A673 (cell line): ENCODE results near the gene TLE2. TPM values are rescaled to one million over a fixed set of nuclear protein-coding genes. Genes with fewer than 3 reads are reported as not detected.
"Not testable (repeated sequence)": the region's sequence is repeated elsewhere in the genome, so short reads cannot be mapped to it uniquely, and the experiment has no call there.

Source experiments
- BruUV-seq: library from RNA; stranded (reverse); fragments of 400-500 nt; replicated peaks from 2 replicates; lab custom pipeline; 2021; lab: Mats Ljungman, UMichigan
- CTCF ChIA-PET: fragments of 300-600 bp; sonication (Branson Sonifier 250); formaldehyde crosslinking; loops from one replicate; lab custom pipeline; 2022; ENCODE audit warnings: antibody characterized with exemption; lab: Charles Lee
- POLR2A ChIA-PET: fragments of 300-600 bp; sonication (Branson Sonifier 250); formaldehyde crosslinking; loops from one replicate; lab custom pipeline; 2022; ENCODE audit warnings: antibody characterized with exemption; ENCODE audit not compliant: low non-redundant PET; lab: Charles Lee
- DNase-seq: peaks from one replicate; pipeline ENCODE4 v3.0.0-alpha.2; 2015; ENCODE audit warnings: low spot score
- H3K27ac ChIP-seq: fragments of 200-600 bp; sonication (generic); 2 replicates; pipeline ENCODE4 v1.5.1; 2016; ENCODE audit warnings: mixed run types, low read depth, mild to moderate bottlenecking, mixed read lengths, antibody characterized with exemption, low read length; ENCODE audit not compliant: poor library complexity, severe bottlenecking
- H3K27me3 ChIP-seq: fragments of 200-600 bp; sonication (generic); replicated peaks from 2 replicates; pipeline ENCODE4 v1.6.1; 2017; ENCODE audit warnings: mixed run types, low read depth, mild to moderate bottlenecking, mixed read lengths, antibody characterized with exemption, low read length; ENCODE audit not compliant: insufficient read depth, poor library complexity
- H3K36me3 ChIP-seq: fragments of 200-600 bp; sonication (generic); 2 replicates; pipeline ENCODE4 v1.6.1; 2016; ENCODE audit warnings: mixed run types, mild to moderate bottlenecking, mixed read lengths, antibody characterized with exemption, low read length; ENCODE audit not compliant: insufficient read depth, poor library complexity, severe bottlenecking
- H3K4me1 ChIP-seq: fragments of 200-600 bp; sonication (generic); 2 replicates; pipeline ENCODE4 v1.6.1; 2017; ENCODE audit warnings: mixed run types, mild to moderate bottlenecking, mixed read lengths, antibody characterized with exemption, low read length; ENCODE audit not compliant: insufficient read depth, poor library complexity, severe bottlenecking
- H3K4me3 ChIP-seq: fragments of 200-600 bp; sonication (generic); 2 replicates; pipeline ENCODE4 v1.5.1; 2016; ENCODE audit warnings: low read depth, mixed run types, mild to moderate bottlenecking, mixed read lengths, low read length; ENCODE audit not compliant: poor library complexity, severe bottlenecking
- H3K9me3 ChIP-seq: fragments of 200-600 bp; sonication (generic); 2 replicates; pipeline ENCODE4 v1.6.1; 2016; ENCODE audit warnings: mixed run types, low read depth, mild to moderate bottlenecking, mixed read lengths, antibody characterized with exemption, low read length; ENCODE audit not compliant: poor library complexity, severe bottlenecking
- CTCF ChIP-seq: fragments of 300-800, 200-600 bp; sonication (generic); conservative IDR thresholded peaks from 2 replicates; pipeline ENCODE4 v1.5.1; 2017; ENCODE audit warnings: low read depth, mild to moderate bottlenecking, antibody characterized with exemption, low read length, moderate library complexity, mixed read lengths
- EZH2 ChIP-seq: fragments of 200-600 bp; sonication (generic); IDR thresholded peaks from 2 replicates; pipeline ENCODE4 v1.6.1; 2017; ENCODE audit warnings: borderline replicate concordance, low read depth, mild to moderate bottlenecking, mixed read lengths, antibody characterized with exemption, low read length; ENCODE audit not compliant: poor library complexity, severe bottlenecking
- intact Hi-C: fragments of 100-400 bp; cut with micrococcal nuclease; formaldehyde crosslinking; loops from one replicate; pipeline ENCODE4 v1.10.0; 2022; ENCODE audit not compliant: unreplicated experiment
- total RNA-seq: library from RNA; stranded (reverse); gene quantifications from 2 replicates; pipeline ENCODE4 v1.2.3, GENCODE V29; 2021

TLE2 gene
- total RNA-seq, 1 experiment from 2014 or later, result 10.8 TPM

GRCh38 chr19:3054265-3054971 is 25.3 kb upstream of the TLE2 start:
- H3K4me1 ChIP-seq, result peaks cover 12% of the 10 kb centered on the region
- ChIA-PET CTCF (no interaction called here), POLR2A (interaction anchor here (0.9 kb wide), 1 partner anchor 86 kb away, joined by 4 read pairs; no protein-coding TSS in a partner anchor)
- BruUV-seq, result no TSS peak
- no peak overlapping the region for H3K4me3 ChIP-seq
- no peak for DNase-seq
- no peaks in the 10 kb centered on the region for H3K27me3 ChIP-seq
- peak overlapping the region; percentile 63 for H3K27ac ChIP-seq
- H3K36me3 ChIP-seq, result peaks cover 56% of the 10 kb centered on the region
- TF ChIP-seq EZH2, result no peak
- TF ChIP-seq CTCF, result no peak
- H3K9me3 ChIP-seq, result no peaks in the 10 kb centered on the region
- intact Hi-C loops, result no loop called here

GRCh38 chr19:3053780-3054179 is 24.7 kb upstream of the TLE2 start:
- H3K36me3 ChIP-seq, result peaks cover 50% of the 10 kb centered on the region
- ChIA-PET CTCF (no interaction called here), POLR2A (interaction anchor here (0.9 kb wide), 1 partner anchor 85 kb away, joined by 4 read pairs; no protein-coding TSS in a partner anchor)

GRCh38 chr19:3053218-3053621 is 24.1 kb upstream of the TLE2 start:
- POLR2A ChIA-PET, result interaction anchor here (0.6 kb wide), 1 partner anchor 167 kb away, joined by 14 read pairs; no protein-coding TSS in a partner anchor
- BruUV-seq, result TSS peak; percentile 95
- DNase-seq, result no peak
- Histone ChIP-seq H3K4me1 (peaks cover 12% of the 10 kb centered on the region), H3K9me3 (no peaks in the 10 kb centered on the region), H3K27me3 (no peaks in the 10 kb centered on the region), H3K27ac (no peak overlapping the region), H3K36me3 (peaks cover 44% of the 10 kb centered on the region), H3K4me3 (no peak overlapping the region)
- intact Hi-C loops, result no loop called here
- TF ChIP-seq CTCF (no peak), EZH2 (no peak)
- CTCF ChIA-PET, result interaction anchor here (0.7 kb wide), 1 partner anchor 14 kb away, joined by 3 read pairs; no protein-coding TSS in a partner anchor

More at GRCh38 chr19:3053780-3054179, 24.7 kb upstream of the TLE2 start:
- Histone ChIP-seq H3K27me3 (no peaks in the 10 kb centered on the region), H3K4me1 (peaks cover 12% of the 10 kb centered on the region), H3K9me3 (no peaks in the 10 kb centered on the region), H3K27ac (no peak overlapping the region), H3K4me3 (no peak overlapping the region)
- BruUV-seq, result no TSS peak
- intact Hi-C loops, result no loop called here
- TF ChIP-seq EZH2 (no peak), CTCF (no peak)
- DNase-seq, result no peak

GRCh38 chr19:3050016-3050415 is 20.9 kb upstream of the TLE2 start:
- H3K27ac ChIP-seq, intact Hi-C loops, CTCF ChIA-PET, H3K9me3 ChIP-seq, H3K4me3 ChIP-seq, H3K27me3 ChIP-seq, DNase-seq, POLR2A ChIA-PET, BruUV-seq: not testable (repeated sequence)
- peaks cover 22% of the 10 kb centered on the region for H3K4me1 ChIP-seq
- H3K36me3 ChIP-seq, result peaks cover 12% of the 10 kb centered on the region
